Astrocyte of the spinal cord (primary cell): Measurements from ENCODE around the gene OR2T4.

ENCODE experiments used
- DNase-seq: peaks from one replicate; pipeline ENCODE4 v3.0.0; 2011; ENCODE audit warnings: low read depth, low spot score
- H3K4me3 ChIP-seq: 2 replicates; pipeline ENCODE4 v1.5.1; 2011; ENCODE audit warnings: low read depth, mild to moderate bottlenecking, low read length, moderate library complexity
- in situ Hi-C: cut with HindIII; loops from 2 replicates; pipeline ENCODE4 v1.10.0; 2017; ENCODE audit warnings: low sequenced_read_pairs
- TF ChIP-seq, protein P1 (sequence below): IDR thresholded peaks from 2 replicates; pipeline ENCODE4 v1.5.1; 2012; ENCODE audit warnings: low read depth, mild to moderate bottlenecking, low read length, inconsistent platforms

Gene OR2T4

DNA sequence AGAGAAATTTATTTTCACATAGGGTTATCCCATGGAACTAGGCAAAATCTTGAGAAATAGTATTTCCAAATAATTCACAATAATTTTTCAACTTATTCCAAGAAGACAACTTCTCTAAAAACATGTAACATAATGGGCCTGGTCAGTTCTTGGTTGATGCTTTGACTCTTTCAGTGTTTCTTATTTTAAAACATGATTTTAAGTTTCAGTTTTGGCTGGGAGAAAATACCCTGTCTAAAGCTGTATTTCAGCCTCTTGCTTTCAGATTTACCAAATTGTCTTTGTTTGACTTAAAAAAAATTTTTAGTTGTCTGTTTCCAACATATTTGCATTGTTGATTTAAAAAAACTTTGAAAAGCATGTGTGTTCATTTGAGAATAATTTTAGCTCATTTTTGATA lies 5.1 kb downstream of the OR2T4 start:
- H3K4me3 ChIP-seq = no peak overlapping the region
- in situ Hi-C loops = no loop called here
- no peak for DNase-seq
- TF ChIP-seq, protein P1, sequence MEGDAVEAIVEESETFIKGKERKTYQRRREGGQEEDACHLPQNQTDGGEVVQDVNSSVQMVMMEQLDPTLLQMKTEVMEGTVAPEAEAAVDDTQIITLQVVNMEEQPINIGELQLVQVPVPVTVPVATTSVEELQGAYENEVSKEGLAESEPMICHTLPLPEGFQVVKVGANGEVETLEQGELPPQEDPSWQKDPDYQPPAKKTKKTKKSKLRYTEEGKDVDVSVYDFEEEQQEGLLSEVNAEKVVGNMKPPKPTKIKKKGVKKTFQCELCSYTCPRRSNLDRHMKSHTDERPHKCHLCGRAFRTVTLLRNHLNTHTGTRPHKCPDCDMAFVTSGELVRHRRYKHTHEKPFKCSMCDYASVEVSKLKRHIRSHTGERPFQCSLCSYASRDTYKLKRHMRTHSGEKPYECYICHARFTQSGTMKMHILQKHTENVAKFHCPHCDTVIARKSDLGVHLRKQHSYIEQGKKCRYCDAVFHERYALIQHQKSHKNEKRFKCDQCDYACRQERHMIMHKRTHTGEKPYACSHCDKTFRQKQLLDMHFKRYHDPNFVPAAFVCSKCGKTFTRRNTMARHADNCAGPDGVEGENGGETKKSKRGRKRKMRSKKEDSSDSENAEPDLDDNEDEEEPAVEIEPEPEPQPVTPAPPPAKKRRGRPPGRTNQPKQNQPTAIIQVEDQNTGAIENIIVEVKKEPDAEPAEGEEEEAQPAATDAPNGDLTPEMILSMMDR = no peak

DNA sequence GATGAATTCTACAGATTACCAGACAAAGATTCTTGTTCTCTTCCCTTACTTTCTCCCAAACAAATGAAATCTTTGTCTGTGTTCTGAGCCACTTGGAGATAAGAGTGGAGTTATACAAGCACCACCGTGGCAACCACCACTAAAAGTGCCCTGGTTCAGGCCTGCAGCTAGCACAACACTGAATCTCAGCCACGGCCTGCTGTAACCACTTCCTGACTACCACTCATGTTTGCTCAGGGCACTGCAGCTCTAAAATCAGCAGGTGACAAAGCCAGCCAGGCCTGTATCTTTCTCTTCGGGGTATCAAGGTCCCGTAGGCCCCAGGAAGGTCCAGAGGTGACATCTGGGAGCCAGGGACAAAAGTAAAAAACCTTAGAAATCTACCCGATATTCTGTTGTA lies 10.9 kb downstream of the OR2T4 start:
- no peak overlapping the region for H3K4me3 ChIP-seq
- in situ Hi-C loops = no loop called here
- DNase-seq = no peak
- TF ChIP-seq, protein P1 = no peak

DNA sequence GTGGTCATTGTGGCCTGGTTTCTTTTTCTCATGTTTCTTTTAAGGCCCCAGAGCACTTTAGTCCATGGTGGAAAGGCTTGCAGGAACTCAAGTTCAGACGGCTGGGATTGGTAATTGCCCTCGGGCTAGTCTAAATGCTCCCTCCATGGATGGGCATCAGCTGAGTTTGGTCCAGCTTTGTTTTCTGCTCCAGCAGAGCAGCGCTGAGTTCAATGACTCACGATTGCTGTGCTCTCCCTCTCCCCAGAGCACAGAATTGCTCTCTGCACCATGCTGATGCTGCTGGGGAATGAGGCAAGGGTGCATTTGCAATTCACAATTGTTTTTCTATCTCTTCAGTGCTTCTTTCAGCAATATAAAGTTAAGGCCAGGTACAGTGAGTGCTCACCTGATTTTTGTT lies 12.3 kb downstream of the OR2T4 start:
- in situ Hi-C loops = no loop called here
- TF ChIP-seq, protein P1 = no peak
- no peak for DNase-seq

DNA sequence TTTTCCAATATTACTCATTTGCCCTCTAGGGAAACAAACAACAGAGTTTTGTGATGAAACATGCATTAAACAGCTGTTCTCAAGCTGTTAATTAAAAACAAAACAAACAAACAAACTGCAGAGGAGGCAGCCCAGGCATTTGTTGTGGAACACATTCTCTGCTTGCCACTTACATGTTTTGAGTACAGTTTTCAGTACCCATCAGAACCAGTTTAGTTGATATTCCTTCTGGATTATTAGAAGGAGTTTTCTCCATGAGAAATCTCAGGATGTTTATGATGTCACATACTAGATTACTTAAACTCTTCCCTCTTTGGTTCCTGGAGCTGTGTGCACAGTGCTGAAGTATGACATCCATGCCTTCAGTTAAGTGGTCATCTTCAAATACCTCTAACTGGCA lies 14.0 kb downstream of the OR2T4 start, which contains the start of gene OR2T6:
TSS of gene OR2T6 (plus strand) at position 301 of the 400 bp plus-strand sequence. CDS start 11,863 bp downstream, outside the sequence.
- no peak within 1 kb of the TSS for H3K4me3 ChIP-seq
- DNase-seq = no peak
- in situ Hi-C loops = no loop called here
- TF ChIP-seq, protein P1 = no peak

More for the DNA sequence above, 12.3 kb downstream of the OR2T4 start:
- H3K4me3 ChIP-seq = no peak overlapping the region

GRCh38 chr1:248376916-248377315 lies 15.5 kb downstream of the OR2T4 start:
- in situ Hi-C loops = no loop called here
- no peak for DNase-seq
- H3K4me3 ChIP-seq = no peak overlapping the region
- TF ChIP-seq, protein P1 = no peak

GRCh38 chr1:248380854-248381253 lies 19.4 kb downstream of the OR2T4 start:
- DNase-seq = no peak
- in situ Hi-C loops = no loop called here
- no peak overlapping the region for H3K4me3 ChIP-seq
- TF ChIP-seq, protein P1 = no peak

DNA sequence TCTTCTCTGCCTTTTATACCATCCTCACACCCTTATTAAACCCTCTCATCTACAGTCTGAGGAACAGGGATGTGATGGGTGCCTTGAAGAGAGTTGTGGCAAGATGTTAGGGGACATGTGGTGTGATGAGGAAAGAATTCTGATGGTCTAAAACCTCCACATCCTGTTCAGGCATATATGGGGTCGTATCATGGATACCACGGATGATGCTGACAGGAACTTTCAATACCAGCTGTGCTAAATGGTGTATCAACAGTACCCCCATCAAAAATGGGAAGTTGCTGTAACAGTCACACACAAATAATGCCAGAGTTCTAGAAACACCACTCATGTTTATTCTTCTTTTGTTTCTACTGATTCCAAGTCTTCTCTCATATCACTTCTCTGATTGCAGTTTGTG lies 27.0 kb downstream of the OR2T4 start:
- TF ChIP-seq, protein P1 = no peak
- DNase-seq = no peak
- no peak overlapping the region for H3K4me3 ChIP-seq
- in situ Hi-C loops = no loop called here
